H9 (cell line): ENCODE results near the gene SH3PXD2B. TPM values are rescaled to one million over a fixed set of nuclear protein-coding genes. Genes with fewer than 3 reads are reported as not detected.
A peak's percentile ranks its signal among the peaks of the same experiment; 100 is the strongest.

Experiments
- DNase-seq: peaks from one replicate; pipeline ENCODE4 v3.0.0-alpha.2; 2017
- H2AFZ ChIP-seq: one replicate; pipeline ENCODE4 v1.6.1; 2013; ENCODE audit warnings: mild to moderate bottlenecking, low read length, control low read depth, moderate library complexity
- H2AK5ac ChIP-seq: 2 replicates; pipeline ENCODE4 v1.6.1; 2013; ENCODE audit warnings: low read length, control low read depth, mixed read lengths; ENCODE audit not compliant: insufficient read length
- H2BK120ac ChIP-seq: one replicate; pipeline ENCODE4 v1.6.1; 2013; ENCODE audit warnings: low read depth, mild to moderate bottlenecking, low read length, control low read depth, inconsistent platforms; ENCODE audit not compliant: poor library complexity, severe bottlenecking
- H2BK12ac ChIP-seq: 2 replicates; pipeline ENCODE4 v1.6.1; 2013; ENCODE audit warnings: low read length, control low read depth, mixed read lengths, low read depth; ENCODE audit not compliant: insufficient read length
- H2BK15ac ChIP-seq: 2 replicates; pipeline ENCODE4 v1.6.1; 2013; ENCODE audit warnings: low read depth, low read length, control low read depth
- H2BK20ac ChIP-seq: one replicate; pipeline ENCODE4 v1.6.1; 2013; ENCODE audit warnings: low read depth, mild to moderate bottlenecking, low read length, control low read depth, inconsistent platforms; ENCODE audit not compliant: poor library complexity, severe bottlenecking
- H2BK5ac ChIP-seq: 2 replicates; pipeline ENCODE4 v1.6.1; 2013; ENCODE audit warnings: low read length, control low read depth, mixed read lengths; ENCODE audit not compliant: insufficient read length
- H3K14ac ChIP-seq: 2 replicates; pipeline ENCODE4 v1.6.1; 2013; ENCODE audit warnings: low read length, control low read depth; ENCODE audit not compliant: insufficient read depth
- H3K18ac ChIP-seq: 2 replicates; pipeline ENCODE4 v1.6.1; 2013; ENCODE audit warnings: low read depth, mild to moderate bottlenecking, mixed read lengths, low read length, control low read depth; ENCODE audit not compliant: insufficient read length
- H3K23ac ChIP-seq: 2 replicates; pipeline ENCODE4 v1.6.1; 2013; ENCODE audit warnings: low read length, control low read depth, mixed read lengths, low read depth; ENCODE audit not compliant: insufficient read length
- H3K23me2 ChIP-seq: 2 replicates; pipeline ENCODE4 v1.6.1; 2013; ENCODE audit warnings: low read depth, mild to moderate bottlenecking, mixed read lengths, low read length, control low read depth; ENCODE audit not compliant: insufficient read length, poor library complexity, severe bottlenecking
- H3K27ac ChIP-seq: 2 replicates; pipeline ENCODE4 v1.5.1; 2013; ENCODE audit warnings: low read length, control low read depth, mixed read lengths, low read depth; ENCODE audit not compliant: insufficient read length
- H3K27me3 ChIP-seq: 2 replicates; pipeline ENCODE4 v1.6.1; 2013; ENCODE audit warnings: low read length, control low read depth, inconsistent platforms; ENCODE audit not compliant: insufficient read depth
- H3K4ac ChIP-seq: 2 replicates; pipeline ENCODE4 v1.6.1; 2013; ENCODE audit warnings: low read depth, mild to moderate bottlenecking, control low read depth, inconsistent platforms, low read length, moderate library complexity
- H3K4me1 ChIP-seq: 2 replicates; pipeline ENCODE4 v1.6.1; 2013; ENCODE audit warnings: low read length, control low read depth, inconsistent platforms; ENCODE audit not compliant: insufficient read depth
- H3K4me2 ChIP-seq: 2 replicates; pipeline ENCODE4 v1.6.1; 2013; ENCODE audit warnings: low read length, control low read depth, mixed read lengths; ENCODE audit not compliant: insufficient read length, insufficient read depth
- H3K56ac ChIP-seq: 2 replicates; pipeline ENCODE4 v1.6.1; 2013; ENCODE audit warnings: low read depth, mild to moderate bottlenecking, mixed read lengths, low read length, control low read depth; ENCODE audit not compliant: insufficient read length
- H3K79me1 ChIP-seq: 2 replicates; pipeline ENCODE4 v1.6.1; 2013; ENCODE audit warnings: low read depth, mild to moderate bottlenecking, moderate library complexity, low read length, control low read depth, inconsistent platforms; ENCODE audit not compliant: insufficient read depth, poor library complexity, severe bottlenecking
- H3K79me2 ChIP-seq: 2 replicates; pipeline ENCODE4 v1.6.1; 2013; ENCODE audit warnings: low read length, control low read depth, inconsistent platforms; ENCODE audit not compliant: insufficient read depth
- H3K9ac ChIP-seq: 2 replicates; pipeline ENCODE4 v1.6.1; 2013; ENCODE audit warnings: low read length, control low read depth, mixed read lengths; ENCODE audit not compliant: insufficient read length; ENCODE audit errors: extremely low read depth
- H3K9me3 ChIP-seq: one replicate; pipeline ENCODE4 v1.6.1; 2013; ENCODE audit warnings: low read depth, low read length, inconsistent platforms; ENCODE audit not compliant: control insufficient read depth
- H3T11ph ChIP-seq: one replicate; pipeline ENCODE4 v1.6.1; 2013; ENCODE audit warnings: mild to moderate bottlenecking, low read length, control low read depth, inconsistent platforms
- H4K20me1 ChIP-seq: one replicate; pipeline ENCODE4 v1.6.1; 2013; ENCODE audit not compliant: control insufficient read depth, insufficient read length, insufficient read depth
- H4K5ac ChIP-seq: 2 replicates; pipeline ENCODE4 v1.6.1; 2013; ENCODE audit warnings: low read depth, mild to moderate bottlenecking, mixed read lengths, low read length, control low read depth; ENCODE audit not compliant: insufficient read length
- H4K8ac ChIP-seq: replicated peaks from 2 replicates; pipeline ENCODE4 v1.6.1; 2013; ENCODE audit warnings: low read length, control low read depth, mixed read lengths, low read depth; ENCODE audit not compliant: insufficient read length
- H4K91ac ChIP-seq: 2 replicates; pipeline ENCODE4 v1.6.1; 2013; ENCODE audit warnings: low read depth, mild to moderate bottlenecking, moderate library complexity, mixed read lengths, low read length, control low read depth; ENCODE audit not compliant: insufficient read length
- H3K27ac Mint-ChIP-seq, 3 experiments: 2 replicates in 2 of 3; 3 replicates in 1 of 3; pipeline ENCODE4 v1.8.0; 2020 to 2021; ENCODE audit warnings: mixed read lengths in 3 of 3, mild to moderate bottlenecking in 1 of 3, moderate library complexity in 1 of 3
- H3K27me3 Mint-ChIP-seq: 2 replicates; pipeline ENCODE4 v1.8.0; 2021; ENCODE audit warnings: low read depth, mild to moderate bottlenecking, moderate library complexity, mixed read lengths
- H3K36me3 Mint-ChIP-seq, 3 experiments: 2 replicates in 2 of 3; 3 replicates in 1 of 3; pipeline ENCODE4 v1.8.0; 2020 to 2021; ENCODE audit warnings: low read depth in 3 of 3, mixed read lengths in 3 of 3; ENCODE audit not compliant: insufficient read depth in 1 of 3
- H3K4me1 Mint-ChIP-seq, 2 experiments: 2 replicates each; pipeline ENCODE4 v1.8.0; 2020; ENCODE audit warnings: mixed read lengths in 2 of 2
- H3K4me3 Mint-ChIP-seq, 2 experiments: 2 replicates in 1 of 2; 3 replicates in 1 of 2; pipeline ENCODE4 v1.8.0; 2020 to 2021; ENCODE audit warnings: mild to moderate bottlenecking in 2 of 2, mixed read lengths in 2 of 2, moderate library complexity in 1 of 2
- H3K9me3 Mint-ChIP-seq, 2 experiments: 2 replicates in 1 of 2; 3 replicates in 1 of 2; pipeline ENCODE4 v1.8.0; 2020; ENCODE audit warnings: mild to moderate bottlenecking in 2 of 2, mixed read lengths in 2 of 2, moderate library complexity in 1 of 2
- CTCF ChIP-seq: fragments of 200-600 bp; sonication (generic); conservative IDR thresholded peaks from 3 replicates; pipeline ENCODE4 v1.8.0; 2021; ENCODE audit warnings: antibody characterized with exemption, mild to moderate bottlenecking
- WGBS: extraction: QIAGEN DNeasy Blood & Tissue Kit; methylation state at CpG from one replicate; pipeline ENCODE4 v1.1.7; 2013; ENCODE audit warnings: missing lambda C conversion rate, low lambda C conversion rate, mixed read lengths; ENCODE audit not compliant: insufficient read length; ENCODE audit errors: extremely low coverage; 5-methylcytosine and 5-hydroxymethylcytosine counted together
- total RNA-seq: library from RNA; stranded (reverse); gene quantifications from 2 replicates; pipeline ENCODE4 v1.2.1, GENCODE V29; 2021

Gene SH3PXD2B
- total RNA-seq, 1 experiment from 2014 or later, result 49.0 TPM

- no peak overlapping the region for H3K27ac ChIP-seq
- no peak overlapping the region for H4K5ac ChIP-seq
- DNase-seq, result no peak
- no peak overlapping the region for H3K23ac ChIP-seq
- H2BK5ac ChIP-seq, result no peak overlapping the region
- H4K8ac ChIP-seq, result no peak overlapping the region
- no peaks in the 10 kb centered on the region for H3K9me3 ChIP-seq
- H3K4me3 Mint-ChIP-seq, result no peak overlapping the region
- H3K27ac Mint-ChIP-seq, result peak overlapping the region in 1 of 3 experiments; percentile 62; a peak in 1 of 7 replicates
- no peak overlapping the region for H3K14ac ChIP-seq
- H4K20me1 ChIP-seq, result no peaks in the 10 kb centered on the region
- no peak overlapping the region for H3K9ac ChIP-seq
- no peaks in the 10 kb centered on the region for H3K4me1 Mint-ChIP-seq
- H3K27me3 Mint-ChIP-seq, result no peaks in the 10 kb centered on the region
- H3K36me3 Mint-ChIP-seq, result peaks cover 29 to 76% (median 67%) of the 10 kb centered on the region in 3 experiments; a peak in 6 of 7 replicates
- H2AFZ ChIP-seq, result no peak overlapping the region
- H2BK20ac ChIP-seq, result no peak overlapping the region
- no peaks in the 10 kb centered on the region for H3K27me3 ChIP-seq
- H3K56ac ChIP-seq, result no peak overlapping the region
- H4K91ac ChIP-seq, result no peak overlapping the region
- no peak overlapping the region for H3K18ac ChIP-seq
- H2BK120ac ChIP-seq, result no peak overlapping the region
- WGBS, result no CpG with 5 or more reads among the region's 5 CpGs
- no peak overlapping the region for H2AK5ac ChIP-seq
- H3K9me3 Mint-ChIP-seq, result no peaks in the 10 kb centered on the region
- no peak for TF ChIP-seq CTCF
- H2BK12ac ChIP-seq, result no peak overlapping the region
- no peak overlapping the region for H3K4me2 ChIP-seq
- no peak overlapping the region for H3K4ac ChIP-seq
- H2BK15ac ChIP-seq, result no peak overlapping the region
- no peaks in the 10 kb centered on the region for H3K79me1 ChIP-seq
- H3T11ph ChIP-seq, result no peak overlapping the region
- H3K23me2 ChIP-seq, result no peaks in the 10 kb centered on the region
- no peaks in the 10 kb centered on the region for H3K4me1 ChIP-seq
- no peaks in the 10 kb centered on the region for H3K79me2 ChIP-seq
Measured at GRCh38 chr5:172348084-172348483, 106.2 kb downstream of the SH3PXD2B start.
